ENCODE measurements around the gene PIAS4.

The PIAS4 gene

GRCh38 chr19:4042064-4042730 is 34.7 kb downstream of the PIAS4 start:
- Histone ChIP-seq H3K4me3 (ENCODE audit: low read depth, low read length) (no peak overlapping the region), H3K27ac (ENCODE audit: extremely low read depth, low read depth, low read length) (no peak overlapping the region), H3K36me3 (ENCODE audit: control insufficient read depth in 2 of 2, insufficient read depth in 1 of 2, low read length in 2 of 2) (peaks cover 5 to 13% of the 10 kb centered on the region in 2 experiments; a peak in 2 of 3 replicates), H3K9me3 (ENCODE audit: control insufficient read depth, insufficient read depth, low read depth, low read length) (no peaks in the 10 kb centered on the region), H3K4me1 (ENCODE audit: control insufficient read depth, insufficient read depth, low read length) (no peaks in the 10 kb centered on the region)
- ChIA-PET CTCF (no interaction called here), POLR2A (no interaction called here)
- no peak for TF ChIP-seq ZNF549 (tag by site-specific recombination; IDR thresholded peaks at IDR 0.05)
- no peak for TF ChIP-seq PRDM6 (tag by site-specific recombination; IDR thresholded peaks at IDR 0.05)
- TF ChIP-seq ZNF621 (tag by site-specific recombination; IDR thresholded peaks at IDR 0.05) = no peak
- TF ChIP-seq AEBP2 (tag by site-specific recombination; IDR thresholded peaks at IDR 0.05; ENCODE audit: borderline replicate concordance) = no peak
- TF ChIP-seq BCL11A (tag by site-specific recombination; IDR thresholded peaks at IDR 0.05; ENCODE audit: low read depth) = no peak
- no peak for TF ChIP-seq ZNF23 (tag by site-specific recombination; IDR thresholded peaks at IDR 0.05; ENCODE audit: borderline replicate concordance)
- TF ChIP-seq ZNF76 (tag by site-specific recombination; IDR thresholded peaks at IDR 0.05; ENCODE audit: borderline replicate concordance, low read depth) = no peak
- no peak for TF ChIP-seq ZNF426 (tag by site-specific recombination; IDR thresholded peaks at IDR 0.05)
- TF ChIP-seq ZNF239 (tag by site-specific recombination; IDR thresholded peaks at IDR 0.05) = no peak
- TF ChIP-seq MEIS1 (CRISPR knock-in tag; IDR thresholded peaks at IDR 0.05; ENCODE audit: borderline replicate concordance) = no peak
- no peak for TF ChIP-seq ZNF211 (tag by site-specific recombination; IDR thresholded peaks at IDR 0.05; ENCODE audit: low read depth)
- no peak for TF ChIP-seq ZNF202 (tag by site-specific recombination; IDR thresholded peaks at IDR 0.05; ENCODE audit: borderline replicate concordance)
- TF ChIP-seq ZNF146 (tag by site-specific recombination; IDR thresholded peaks at IDR 0.05) = no peak
- TF ChIP-seq ZNF292 (tag by site-specific recombination; IDR thresholded peaks at IDR 0.05; ENCODE audit: borderline replicate concordance, low read depth) = no peak
- no peak for TF ChIP-seq SP3 (tag by site-specific recombination; IDR thresholded peaks at IDR 0.05)
- TF ChIP-seq MYNN (tag by site-specific recombination; IDR thresholded peaks at IDR 0.05; ENCODE audit: borderline replicate concordance) = no peak
- TF ChIP-seq ZBTB20 (tag by site-specific recombination; IDR thresholded peaks at IDR 0.05) = no peak

GRCh38 chr19:4042731-4043082 is 35.2 kb downstream of the PIAS4 start:
- H3K27ac ChIP-seq (ENCODE audit: extremely low read depth, low read depth, low read length) = no peak overlapping the region
- CTCF ChIA-PET = no interaction called here
- H3K4me1 ChIP-seq (ENCODE audit: control insufficient read depth, insufficient read depth, low read length) = no peaks in the 10 kb centered on the region
- peaks cover 5 to 8% of the 10 kb centered on the region in 2 experiments; a peak in 2 of 3 replicates for H3K36me3 ChIP-seq (ENCODE audit: control insufficient read depth in 2 of 2, insufficient read depth in 1 of 2, low read length in 2 of 2)
- TF ChIP-seq HIC1 (tag by site-specific recombination; IDR thresholded peaks at IDR 0.05) (peak; percentile 66), ZNF18 (tag by site-specific recombination; IDR thresholded peaks at IDR 0.05) (no peak), ZNF843 (tag by site-specific recombination; IDR thresholded peaks at IDR 0.05) (no peak), GLIS1 (tag by site-specific recombination; IDR thresholded peaks at IDR 0.05) (peak; percentile 25; the same call in 1 of the 2 replicates), MYNN (tag by site-specific recombination; IDR thresholded peaks at IDR 0.05; ENCODE audit: borderline replicate concordance) (no peak)
- no peak overlapping the region for H3K4me3 ChIP-seq (ENCODE audit: low read depth, low read length)
- POLR2A ChIA-PET = no interaction called here
- no peaks in the 10 kb centered on the region for H3K9me3 ChIP-seq (ENCODE audit: control insufficient read depth, insufficient read depth, low read depth, low read length)

Data from HEK293 (cell line).